AG08395 (cell line): ENCODE results near the gene TOM1L2.

Experiments
- DNase-seq: peaks from one replicate; pipeline ENCODE4 v3.0.0; 2012; ENCODE audit warnings: mixed read lengths, low spot score

Gene TOM1L2

GRCh38 chr17:17806035-17806434 lies 166.2 kb downstream of the TOM1L2 start:
- no peak for DNase-seq

- DNase-seq: no peak
These were observed 166.6 kb downstream of the TOM1L2 start for GRCh38 chr17:17805575-17805974.

GRCh38 chr17:17804007-17804406 lies 168.2 kb downstream of the TOM1L2 start:
- no peak for DNase-seq

GRCh38 chr17:17801800-17802481 lies 170.3 kb downstream of the TOM1L2 start:
- DNase-seq: no peak

GRCh38 chr17:17800504-17801021 lies 171.6 kb downstream of the TOM1L2 start:
- DNase-seq: no peak

- DNase-seq: no peak
These were observed 173.5 kb downstream of the TOM1L2 start for GRCh38 chr17:17798573-17799255.

GRCh38 chr17:17798010-17798556 lies 174.1 kb downstream of the TOM1L2 start:
- no peak for DNase-seq

GRCh38 chr17:17797119-17797809 lies 174.9 kb downstream of the TOM1L2 start:
- DNase-seq: no peak

GRCh38 chr17:17796787-17797061 lies 175.5 kb downstream of the TOM1L2 start:
- no peak for DNase-seq

GRCh38 chr17:17795946-17796786 lies 176.0 kb downstream of the TOM1L2 start:
- no peak for DNase-seq

- no peak for DNase-seq
These were observed 176.9 kb downstream of the TOM1L2 start for GRCh38 chr17:17795296-17795695.

GRCh38 chr17:17794382-17794781 lies 177.8 kb downstream of the TOM1L2 start:
- no peak for DNase-seq
